K562 (cell line): ENCODE results near the gene AMN1. TPM values are rescaled to one million over a fixed set of nuclear protein-coding genes. Genes with fewer than 3 reads are reported as not detected.
A peak's percentile ranks its signal among the peaks of the same experiment; 100 is the strongest.

ENCODE experiments used
- ATAC-seq: fragments of 200-7000 bp; cut with Tn5 transposase; 3 replicates; pipeline ENCODE4 v1.9.1; 2020; ENCODE audit warnings: moderate library complexity
- BruUV-seq: library from RNA; stranded (reverse); fragments of 400-500 nt; replicated peaks from 2 replicates; lab custom pipeline; 2021; lab: Mats Ljungman, UMichigan
- CTCF ChIA-PET: fragments of 300-600 bp; formaldehyde crosslinking; extraction: SDS; loops from one replicate; lab custom pipeline; 2021; ENCODE audit warnings: low intra/inter-chr PET ratio; lab: Yijun Ruan, JAX
- POLR2A ChIA-PET: fragments of 300-600, 350-650 bp; sonication (Branson Sonifier 250); formaldehyde crosslinking; extraction: SDS; loops from one replicate; lab custom pipeline; 2021; ENCODE audit warnings: antibody characterized with exemption, inconsistent platforms; lab: Yijun Ruan, JAX
- DNase-seq, 4 experiments: peaks; one replicate each; pipeline versions ENCODE4 v3.0.0 to v3.0.0-alpha.2; 2011 to 2018; ENCODE audit warnings: low spot score in 3 of 4, mixed read lengths in 3 of 4; ENCODE audit errors: extremely low read depth in 1 of 4
- FAIRE-seq: peaks from 2 replicates; lab custom pipeline; 2011; peaks lifted over from hg19 to GRCh38; lab: Jason Lieb, UNC
- H2AFZ ChIP-seq: 2 replicates; pipeline ENCODE4 v1.6.0; 2011; ENCODE audit warnings: low read depth, low read length, control low read depth, inconsistent platforms
- H3K27ac ChIP-seq: fragments of 200-600 bp; 3 replicates; pipeline ENCODE4 v1.8.0; 2011; ENCODE audit warnings: low read depth, mild to moderate bottlenecking, control low read depth, inconsistent platforms, low read length, moderate library complexity, mixed read lengths; ENCODE audit errors: extremely low read depth
- H3K27me3 ChIP-seq, 2 experiments: fragments of 300-600 bp in 1 of 2; 2 replicates in 1 of 2; 3 replicates in 1 of 2; pipeline versions ENCODE4 v1.6.0 to v1.8.0; 2011; ENCODE audit warnings: inconsistent platforms in 2 of 2, low read length in 2 of 2, mild to moderate bottlenecking in 1 of 2, mixed read lengths in 1 of 2, moderate library complexity in 1 of 2; ENCODE audit not compliant: control insufficient read depth in 2 of 2, insufficient read depth in 2 of 2
- H3K36me3 ChIP-seq: fragments of 300-600 bp; 3 replicates; pipeline ENCODE4 v1.8.0; 2011; ENCODE audit warnings: mild to moderate bottlenecking, low read length, inconsistent platforms; ENCODE audit not compliant: control insufficient read depth, insufficient read depth
- H3K4me1 ChIP-seq, 2 experiments: fragments of 200-600 bp in 1 of 2; replicated peaks in 1 of 2; 2 replicates in 1 of 2; 3 replicates in 1 of 2; pipeline versions ENCODE4 v1.5.1 to v1.8.0; 2011; ENCODE audit warnings: inconsistent platforms in 2 of 2, low read length in 2 of 2, mild to moderate bottlenecking in 1 of 2, mixed read lengths in 1 of 2, moderate library complexity in 1 of 2; ENCODE audit not compliant: control insufficient read depth in 2 of 2, insufficient read depth in 2 of 2
- H3K4me2 ChIP-seq: 2 replicates; pipeline ENCODE4 v1.6.1; 2011; ENCODE audit warnings: low read length, control low read depth, inconsistent platforms, mixed read lengths; ENCODE audit not compliant: insufficient read depth
- H3K4me3 ChIP-seq: fragments of 200-600 bp; sonication (generic), shearing (Covaris generic); 2 replicates; pipeline ENCODE4 v1.5.1; 2016; ENCODE audit warnings: control low read depth, inconsistent platforms
- H3K79me2 ChIP-seq: fragments of 200-600 bp; 3 replicates; pipeline ENCODE4 v1.8.0; 2011; ENCODE audit warnings: low read length, inconsistent platforms; ENCODE audit not compliant: control insufficient read depth, insufficient read depth
- H3K9ac ChIP-seq, 2 experiments: 2 replicates each; pipeline versions ENCODE4 v1.6.0 to v1.6.1; 2011; ENCODE audit warnings: low read depth in 2 of 2, low read length in 2 of 2, control low read depth in 1 of 2, inconsistent platforms in 1 of 2, mild to moderate bottlenecking in 1 of 2, mixed read lengths in 1 of 2; ENCODE audit not compliant: insufficient read depth in 1 of 2
- H3K9me1 ChIP-seq: one replicate; pipeline ENCODE4 v1.6.0; 2011; ENCODE audit warnings: inconsistent platforms, mild to moderate bottlenecking, low read length, moderate library complexity; ENCODE audit not compliant: control insufficient read depth, insufficient read depth
- H3K9me3 ChIP-seq: replicated peaks from 2 replicates; pipeline ENCODE4 v1.5.1; 2011; ENCODE audit warnings: low read depth, low read length, inconsistent platforms; ENCODE audit not compliant: control insufficient read depth, insufficient read depth
- H4K20me1 ChIP-seq: replicated peaks from 2 replicates; pipeline ENCODE4 v1.6.1; 2011; ENCODE audit warnings: low read length, inconsistent platforms, mixed read lengths; ENCODE audit not compliant: control insufficient read depth, insufficient read depth
- CHD1 ChIP-seq: fragments of 200-600 bp; sonication (generic); IDR thresholded peaks from one replicate; pipeline ENCODE4 v1.6.1; 2012; ENCODE audit warnings: mild to moderate bottlenecking, moderate library complexity, low read length, inconsistent platforms
- CHD4 ChIP-seq: fragments of 200-600 bp; sonication (generic); IDR thresholded peaks from 3 replicates; pipeline ENCODE4 v1.6.1; 2012; ENCODE audit warnings: low read depth, mild to moderate bottlenecking, mixed read lengths, low read length, inconsistent platforms; ENCODE audit not compliant: insufficient read depth, insufficient replicate concordance, poor library complexity, severe bottlenecking
- HLTF ChIP-seq: fragments of 450-650 bp; IDR thresholded peaks from 2 replicates; pipeline ENCODE4 v1.6.1; 2016
- HOXB6 ChIP-seq: fragments of 250-450 bp; sonication (Bioruptor Pico); IDR thresholded peaks from 2 replicates; pipeline ENCODE4 v1.5.1; 2022; ENCODE audit warnings: mild to moderate bottlenecking, borderline replicate concordance
- KDM1A ChIP-seq, 2 experiments: fragments of 450-650 bp; IDR thresholded peaks; 2 replicates each; pipeline ENCODE4 v1.6.1; 2016; ENCODE audit warnings: mild to moderate bottlenecking in 2 of 2
- KLF16 ChIP-seq: IDR thresholded peaks from 2 replicates; pipeline ENCODE4 v1.6.1; 2016; ENCODE audit warnings: antibody characterized with exemption
- NCOA6 ChIP-seq: fragments of 450-650 bp; IDR thresholded peaks from 2 replicates; pipeline ENCODE4 v1.6.1; 2017; ENCODE audit warnings: mild to moderate bottlenecking
- TAL1 ChIP-seq: fragments of 450-650 bp; IDR thresholded peaks from 2 replicates; pipeline ENCODE4 v1.6.1; 2016; ENCODE audit warnings: mild to moderate bottlenecking
- U2AF2 ChIP-seq: fragments of 200-400 bp; formaldehyde crosslinking; optimal IDR thresholded peaks from 2 replicates; pipeline ENCODE3; 2017; ENCODE audit warnings: low read depth, mild to moderate bottlenecking, low read length
- ZNF444 ChIP-seq: fragments of 250-450 bp; sonication (Bioruptor Pico); IDR thresholded peaks from 2 replicates; pipeline ENCODE4 v1.4.0; 2020; ENCODE audit warnings: mild to moderate bottlenecking, moderate library complexity
- WGBS: fragments of 100-300 bp; shearing (Covaris generic); methylation state at CpG from one replicate; pipeline ENCODE4 v1.1.6; 2016; ENCODE audit warnings: low coverage, mixed read lengths; ENCODE audit not compliant: insufficient coverage; ENCODE audit errors: missing lambda C conversion rate; 5-methylcytosine and 5-hydroxymethylcytosine counted together
- in situ Hi-C: fragments of 300-500 bp; cut with MboI; formaldehyde crosslinking; loops from 4 replicates; pipeline ENCODE4 v1.15.0; 2018; ENCODE audit warnings: inconsistent platforms, mixed read lengths
- intact Hi-C: fragments of 100-400 bp; cut with micrococcal nuclease; formaldehyde crosslinking; loops from 2 replicates; pipeline ENCODE4 v1.14.2; 2022
- polyA plus RNA-seq, 8 experiments: library from polyadenylated mRNA; depleted of rRNA in 4 of 8; stranded (reverse) in 5 of 8; unstranded in 3 of 8; fragments of >200 nt; fragmentation: Nextera tagmentation in 2 of 8; fragmentation: Illumina TruSeq in 1 of 8; extraction: Ambion mirVana in 2 of 8; extraction: Trizol in 1 of 8; gene quantifications; 2 replicates each; pipeline versions ENCODE4 v1.2.1 to v1.2.3, GENCODE V29; 2011 to 2014; ENCODE audit warnings: inconsistent platforms in 1 of 8, missing spikeins in 1 of 8
- total RNA-seq, 7 experiments: library from RNA; depleted of rRNA in 6 of 7; stranded (reverse); fragments of >200 nt in 6 of 7; fragmentation: Illumina TruSeq in 2 of 7; extraction: Trizol in 2 of 7; gene quantifications; 2 replicates each; pipeline versions ENCODE4 v1.2.1 to v1.2.3, GENCODE V29; 2011 to 2021; ENCODE audit warnings: low replicate concordance in 1 of 7

The AMN1 gene
- total and polyA plus RNA-seq, 9 of the 15 experiments (the other 6 are each of a cell fraction or from before 2014, with no cell fraction given), result 5.2 to 27.6 (median 13.0) TPM

DNA sequence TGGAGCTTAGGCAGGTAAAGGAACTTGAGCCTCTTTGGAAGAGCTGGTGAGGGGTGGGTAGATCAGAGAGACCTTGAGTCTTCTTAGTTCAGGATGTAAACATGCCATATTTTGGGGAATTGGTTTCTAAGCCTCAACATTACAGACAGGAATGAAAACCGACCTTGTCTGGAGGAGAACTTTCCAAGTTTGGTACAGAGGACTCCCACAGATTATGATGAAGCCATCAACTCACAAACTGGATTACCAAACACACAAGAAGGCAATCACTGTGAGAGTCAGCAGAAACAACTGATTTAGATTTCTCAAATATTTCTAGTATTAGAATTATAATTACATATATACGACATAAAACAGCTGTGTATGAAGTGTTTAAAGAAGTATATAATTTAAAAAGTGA, 22.3 kb upstream of the AMN1 start:
- Histone ChIP-seq H3K4me3 (no peak overlapping the region), H4K20me1 (no peaks in the 10 kb centered on the region), H3K4me2 (no peak overlapping the region), H3K9me1 (no peaks in the 10 kb centered on the region), H3K79me2 (no peaks in the 10 kb centered on the region), H3K27ac (peak overlapping the region; percentile 48), H2AFZ (peak overlapping the region; percentile 52), H3K9me3 (peaks cover 6% of the 10 kb centered on the region; the same call in 1 of the 2 replicates), H3K4me1 (peaks cover 3 to 22% of the 10 kb centered on the region in 2 experiments; a peak in 2 of 5 replicates), H3K36me3 (no peaks in the 10 kb centered on the region), H3K27me3 (no peaks in the 10 kb centered on the region), H3K9ac (no peak overlapping the region)
- DNase-seq (no peak), ATAC-seq (no peak), FAIRE-seq (no peak)
- ChIA-PET CTCF (no interaction called here), POLR2A (interaction anchor here (1.0 to 1.7 kb wide), 2 partner anchors 22 to 24 kb away, joined by 3 to 4 read pairs; partner anchors contain the start of gene AMN1)
- WGBS, result 61% methylated on average over 2 of the region's 2 CpGs
- intact Hi-C loops (no loop called here), in situ Hi-C loops (no loop called here)
- no TSS peak for BruUV-seq
- TF ChIP-seq KLF16 (no peak), CHD1 (no peak), HLTF (no peak), U2AF2 (no peak), HOXB6 (CRISPR knock-in tag) (no peak), ZNF444 (CRISPR knock-in tag) (no peak), TAL1 (no peak), CHD4 (no peak), NCOA6 (no peak), KDM1A (IDR thresholded peaks at IDR 0.05) (no peak)
